Measurements from ENCODE around the gene ELF4. TPM values are rescaled to one million over a fixed set of nuclear protein-coding genes. Genes with fewer than 3 reads are reported as not detected.

Gene ELF4
- total and polyA plus RNA-seq, 2 experiments from 2014 or later: 13.6 to 21.1 TPM

DNA sequence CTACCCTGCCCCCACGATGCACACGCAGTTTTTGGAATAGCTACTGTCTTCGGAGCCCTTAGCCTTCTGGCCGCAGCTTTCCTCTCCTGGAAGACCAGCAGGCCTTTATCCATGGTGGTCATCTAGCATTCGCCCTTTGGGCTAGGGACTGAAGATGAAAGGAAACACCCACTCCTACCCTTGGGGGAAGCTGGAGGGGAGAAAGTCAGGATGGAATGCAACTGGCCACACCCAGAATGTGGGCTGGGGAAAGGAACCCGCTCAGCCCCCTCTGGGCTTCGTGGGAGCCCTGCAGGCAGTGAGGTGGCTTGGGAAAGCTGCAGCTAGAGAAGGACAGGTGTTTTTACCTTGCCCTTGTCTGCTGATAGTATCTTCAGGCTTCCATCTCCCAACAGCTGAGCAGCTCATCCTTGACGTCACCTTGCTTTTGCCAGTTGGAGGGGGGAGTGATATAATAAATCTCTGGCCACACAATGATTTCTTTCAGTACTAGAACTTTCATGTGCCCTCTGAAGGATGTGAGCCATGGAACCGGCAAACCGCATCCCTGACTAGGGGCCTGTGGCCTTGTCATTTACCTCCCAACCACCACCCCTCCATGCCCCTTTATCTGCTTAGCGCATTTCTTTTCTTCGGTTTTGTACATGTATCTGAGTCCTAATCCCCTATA, 59.0 kb downstream of the ELF4 start:
- 86% methylated on average over 12 of the region's 12 CpGs for WGBS (ENCODE audit: low lambda C conversion rate, missing lambda C conversion rate)

DNA sequence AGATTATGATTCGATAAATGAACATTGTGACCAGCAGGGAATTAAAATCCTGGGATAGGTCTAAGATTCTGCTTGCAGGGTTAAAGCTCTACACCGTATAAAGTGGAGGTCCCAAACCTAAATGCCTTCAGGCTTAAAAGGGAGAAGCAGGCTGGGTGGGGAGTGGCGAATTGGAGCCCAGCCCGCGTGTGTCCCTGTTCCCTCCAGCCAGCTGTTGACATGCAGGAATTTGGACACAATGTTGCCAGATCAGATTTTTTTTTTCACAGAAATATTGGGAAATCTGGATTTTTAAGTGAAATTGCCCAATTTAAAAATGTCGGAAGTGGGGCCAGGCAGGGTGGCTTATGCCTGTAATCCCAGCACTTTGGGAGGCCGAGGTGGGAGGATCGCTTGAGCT, 60.5 kb downstream of the ELF4 start:
- H3K36me3 ChIP-seq (replicated peaks; ENCODE audit: insufficient read depth, low read depth): no peaks in the 10 kb centered on the region
- TF ChIP-seq EZH2phosphoT487 (IDR thresholded peaks at IDR 0.05; ENCODE audit: low read depth, severe bottlenecking, unreplicated experiment) (no peak), EZH2 (IDR thresholded peaks at IDR 0.05; ENCODE audit: borderline replicate concordance) (no peak)
- TF ChIP-seq, protein P1, sequence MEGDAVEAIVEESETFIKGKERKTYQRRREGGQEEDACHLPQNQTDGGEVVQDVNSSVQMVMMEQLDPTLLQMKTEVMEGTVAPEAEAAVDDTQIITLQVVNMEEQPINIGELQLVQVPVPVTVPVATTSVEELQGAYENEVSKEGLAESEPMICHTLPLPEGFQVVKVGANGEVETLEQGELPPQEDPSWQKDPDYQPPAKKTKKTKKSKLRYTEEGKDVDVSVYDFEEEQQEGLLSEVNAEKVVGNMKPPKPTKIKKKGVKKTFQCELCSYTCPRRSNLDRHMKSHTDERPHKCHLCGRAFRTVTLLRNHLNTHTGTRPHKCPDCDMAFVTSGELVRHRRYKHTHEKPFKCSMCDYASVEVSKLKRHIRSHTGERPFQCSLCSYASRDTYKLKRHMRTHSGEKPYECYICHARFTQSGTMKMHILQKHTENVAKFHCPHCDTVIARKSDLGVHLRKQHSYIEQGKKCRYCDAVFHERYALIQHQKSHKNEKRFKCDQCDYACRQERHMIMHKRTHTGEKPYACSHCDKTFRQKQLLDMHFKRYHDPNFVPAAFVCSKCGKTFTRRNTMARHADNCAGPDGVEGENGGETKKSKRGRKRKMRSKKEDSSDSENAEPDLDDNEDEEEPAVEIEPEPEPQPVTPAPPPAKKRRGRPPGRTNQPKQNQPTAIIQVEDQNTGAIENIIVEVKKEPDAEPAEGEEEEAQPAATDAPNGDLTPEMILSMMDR (IDR thresholded peaks at IDR 0.05; ENCODE audit: poor library complexity): no peak
- no peak overlapping the region for H2AFZ ChIP-seq
- H3K9me2 ChIP-seq (replicated peaks; ENCODE audit: insufficient read depth): no peaks in the 10 kb centered on the region
- no peaks in the 10 kb centered on the region for H3K4me1 ChIP-seq (ENCODE audit: insufficient read depth)
- no peak for DNase-seq (ENCODE audit: low spot score)
- no peaks in the 10 kb centered on the region for H3K79me2 ChIP-seq
- H3K9me3 ChIP-seq (ENCODE audit: low read depth): no peaks in the 10 kb centered on the region
- no peak overlapping the region for H3K27ac ChIP-seq
- 91% methylated on average over 8 of the region's 8 CpGs for WGBS (ENCODE audit: low lambda C conversion rate, missing lambda C conversion rate)
- no peak overlapping the region for H3K4me2 ChIP-seq
- H4K20me1 ChIP-seq (ENCODE audit: insufficient read depth, poor library complexity, severe bottlenecking): no peaks in the 10 kb centered on the region
- no peak overlapping the region for H3K4me3 ChIP-seq
- no peaks in the 10 kb centered on the region for H3K27me3 ChIP-seq

More for the DNA sequence above, 59.0 kb downstream of the ELF4 start:
- Histone ChIP-seq H3K4me1 (ENCODE audit: insufficient read depth) (no peaks in the 10 kb centered on the region), H3K4me3 (no peak overlapping the region), H3K9me2 (replicated peaks; ENCODE audit: insufficient read depth) (no peaks in the 10 kb centered on the region), H3K79me2 (no peaks in the 10 kb centered on the region), H3K9me3 (ENCODE audit: low read depth) (no peaks in the 10 kb centered on the region), H3K36me3 (replicated peaks; ENCODE audit: insufficient read depth, low read depth) (no peaks in the 10 kb centered on the region), H4K20me1 (ENCODE audit: insufficient read depth, poor library complexity, severe bottlenecking) (no peaks in the 10 kb centered on the region), H3K4me2 (no peak overlapping the region), H3K27ac (no peak overlapping the region), H3K27me3 (no peaks in the 10 kb centered on the region), H2AFZ (no peak overlapping the region)
- TF ChIP-seq, protein P1 (IDR thresholded peaks at IDR 0.05; ENCODE audit: poor library complexity): no peak
- TF ChIP-seq EZH2phosphoT487 (IDR thresholded peaks at IDR 0.05; ENCODE audit: low read depth, severe bottlenecking, unreplicated experiment): no peak
- no peak for TF ChIP-seq EZH2 (IDR thresholded peaks at IDR 0.05; ENCODE audit: borderline replicate concordance)
- DNase-seq (ENCODE audit: low spot score): no peak

DNA sequence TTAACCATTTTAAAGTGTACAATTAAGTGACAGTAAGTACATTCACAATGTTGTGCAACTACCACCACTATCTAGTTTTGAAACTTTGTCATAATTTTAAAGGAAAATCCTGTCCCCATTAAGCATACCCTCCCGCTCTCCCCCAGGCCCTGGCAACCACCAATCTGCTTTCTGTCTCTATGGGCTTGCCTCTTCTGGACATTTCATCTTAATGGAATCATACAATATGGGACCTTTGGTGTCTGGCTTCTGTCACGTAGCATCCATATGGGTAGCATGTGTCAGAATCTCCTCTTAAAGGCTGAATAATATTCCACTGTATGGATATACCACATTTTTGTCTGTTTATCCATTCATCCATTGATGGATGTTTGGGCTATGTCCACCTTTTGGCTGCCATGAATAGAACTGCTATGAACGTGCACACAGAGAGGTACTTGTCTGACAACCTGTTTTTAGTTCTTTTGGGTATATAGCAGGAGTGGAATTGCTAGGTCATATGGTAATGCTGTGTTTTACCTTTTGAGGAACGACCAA, 61.5 kb downstream of the ELF4 start:
- no peak overlapping the region for H2AFZ ChIP-seq
- H3K4me2 ChIP-seq: no peak overlapping the region
- H3K27me3 ChIP-seq: no peaks in the 10 kb centered on the region
- no peak for TF ChIP-seq EZH2 (IDR thresholded peaks at IDR 0.05; ENCODE audit: borderline replicate concordance)
- TF ChIP-seq, protein P1 (IDR thresholded peaks at IDR 0.05; ENCODE audit: poor library complexity): no peak
- TF ChIP-seq EZH2phosphoT487 (IDR thresholded peaks at IDR 0.05; ENCODE audit: low read depth, severe bottlenecking, unreplicated experiment): no peak
- H3K9me2 ChIP-seq (replicated peaks; ENCODE audit: insufficient read depth): no peaks in the 10 kb centered on the region
- H3K4me1 ChIP-seq (ENCODE audit: insufficient read depth): no peaks in the 10 kb centered on the region
- no peak overlapping the region for H3K4me3 ChIP-seq
- H3K36me3 ChIP-seq (replicated peaks; ENCODE audit: insufficient read depth, low read depth): no peaks in the 10 kb centered on the region
- H3K79me2 ChIP-seq: no peaks in the 10 kb centered on the region
- H4K20me1 ChIP-seq (ENCODE audit: insufficient read depth, poor library complexity, severe bottlenecking): no peaks in the 10 kb centered on the region
- H3K9me3 ChIP-seq (ENCODE audit: low read depth): no peaks in the 10 kb centered on the region
- WGBS (ENCODE audit: low lambda C conversion rate, missing lambda C conversion rate): 68% methylated on average over 4 of the region's 4 CpGs
- no peak overlapping the region for H3K27ac ChIP-seq
- no peak for DNase-seq (ENCODE audit: low spot score)

Data from hepatocyte (in vitro differentiated cells).